Stimulated activated CD8-positive, alpha-beta memory T cell treated with anti-CD3 and anti-CD28 coated beads, Interleukin-12 subunit alpha, Interleukin-12 subunit beta, amount 100 ng/mL, for 1 hour (primary cell): Measurements from ENCODE around the gene IL1RAPL2.
"Not testable (repeated sequence)": the region's sequence is repeated elsewhere in the genome, so short reads cannot be mapped to it uniquely, and the experiment has no call there.

Experiments
- DNase-seq: peaks from one replicate; pipeline ENCODE4 v3.0.0-alpha.2; 2020; ENCODE audit warnings: low read depth

The IL1RAPL2 gene

GRCh38 chrX:105805655-105806054 lies 1239.7 kb downstream of the IL1RAPL2 start:
- not testable (repeated sequence) for DNase-seq

- no peak for DNase-seq
Observed at GRCh38 chrX:105816517-105816916, 1250.5 kb downstream of the IL1RAPL2 start.
